Sigmoid colon (tissue), 7 donors: ENCODE measurements around the gene PHACTR3. TPM values are rescaled to one million over a fixed set of nuclear protein-coding genes. Genes with fewer than 3 reads are reported as not detected.

ENCODE experiments used
- DNase-seq: peaks from one replicate; pipeline ENCODE4 v3.0.0-alpha.2; 2019
- H3K27ac ChIP-seq, 4 donors: fragments of 200-600 bp; sonication (generic); one replicate each; pipeline ENCODE4 v1.5.1; 2016 to 2019; ENCODE audit warnings: mild to moderate bottlenecking in 1 of 4
- H3K27me3 ChIP-seq, 3 donors: fragments of 200-600 bp; sonication (generic); one replicate each; pipeline ENCODE4 v1.5.1; 2019; ENCODE audit warnings: mild to moderate bottlenecking in 1 of 3
- H3K36me3 ChIP-seq, 4 donors: fragments of 200-600 bp; sonication (generic); one replicate each; pipeline ENCODE4 v1.5.1; 2016 to 2019
- H3K4me1 ChIP-seq, 4 donors: fragments of 200-600 bp; sonication (generic); one replicate each; pipeline ENCODE4 v1.5.1; 2017 to 2019
- H3K4me3 ChIP-seq, 4 donors: fragments of 200-600 bp; sonication (generic); one replicate each; pipeline ENCODE4 v1.5.1; 2017 to 2019; ENCODE audit warnings: mild to moderate bottlenecking in 2 of 4, moderate library complexity in 1 of 4
- H3K9me3 ChIP-seq, 4 donors: fragments of 200-600 bp in 3 of 4; sonication (generic) in 3 of 4; one replicate each; pipeline versions ENCODE4 v1.5.1 to v1.6.1; 2013 to 2019
- CTCF ChIP-seq, 4 experiments: fragments of 450-650 bp in 3 of 4; fragments of 200-600 bp in 1 of 4; IDR thresholded peaks; one replicate each; pipeline ENCODE4 v1.5.1; 2016 to 2019; ENCODE audit warnings: antibody characterized with exemption in 4 of 4, mild to moderate bottlenecking in 3 of 4, moderate library complexity in 2 of 4
- EP300 ChIP-seq, 4 donors: sonication (generic); formaldehyde crosslinking; IDR thresholded peaks; one replicate each; pipeline ENCODE4 v1.6.1; 2017; ENCODE audit warnings: antibody characterized with exemption in 4 of 4
- POLR2A ChIP-seq, 2 donors: fragments of 450-650 bp; IDR thresholded peaks; one replicate each; pipeline ENCODE4 v1.6.1; 2016; ENCODE audit warnings: antibody characterized with exemption in 2 of 2, mild to moderate bottlenecking in 2 of 2, moderate library complexity in 2 of 2
- POLR2AphosphoS5 ChIP-seq, 4 donors: sonication (generic); formaldehyde crosslinking; IDR thresholded peaks; one replicate each; pipeline ENCODE4 v1.6.1; 2017; ENCODE audit warnings: antibody characterized with exemption in 4 of 4
- WGBS, 2 donors: extraction: QIAGEN DNeasy Blood & Tissue Kit; methylation state at CpG; one replicate each; pipeline ENCODE4 v1.1.7; 2013; 5-methylcytosine and 5-hydroxymethylcytosine counted together
- intact Hi-C: fragments of 100-400 bp; cut with DNase I; formaldehyde crosslinking; loops from one replicate; pipeline ENCODE4 v1.15.1; 2023
- polyA plus RNA-seq, 3 donors: library from polyadenylated mRNA; stranded (reverse); fragments of 200-250 nt; gene quantifications; one replicate each; pipeline ENCODE4 v1.2.3, GENCODE V29; 2013
- total RNA-seq, 4 donors: library from RNA; depleted of rRNA; stranded (reverse); fragments of >200 nt; gene quantifications; one replicate each; pipeline ENCODE4 v1.1.0, GENCODE V29; 2016
- donor health status: healthy with polysubstance abuse.
- donor health status: Bipolar disorder and iron deficiency.
- donor health status: healthy.

Gene PHACTR3
- total and polyA plus RNA-seq, 7 donors, result under 0.01 to 1.5 (median 0.81) TPM

DNA sequence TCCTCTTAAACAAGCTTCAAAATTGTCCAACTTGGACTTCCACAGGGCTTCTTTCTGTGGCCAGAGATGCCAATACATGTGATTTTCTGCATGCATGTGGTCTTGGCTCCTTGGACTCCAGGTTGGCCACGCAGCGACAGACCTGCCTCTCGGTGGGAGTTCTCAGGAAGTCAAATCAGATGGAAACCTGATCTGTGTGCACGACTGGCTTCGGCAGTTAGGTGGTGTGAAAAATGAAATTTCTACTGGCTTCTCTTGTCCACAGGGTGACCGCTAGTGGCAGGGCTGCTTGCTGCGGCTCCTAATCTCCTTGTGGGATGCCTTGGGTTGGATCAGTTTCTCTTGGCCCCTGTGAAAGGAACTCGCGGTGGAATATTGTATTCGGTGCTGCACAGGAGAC lies 57.3 kb downstream of the PHACTR3 start:
- H3K27ac ChIP-seq, result no peak overlapping the region
- H3K27me3 ChIP-seq, result peaks cover 0 to 22% (median 10%) of the 10 kb centered on the region in 3 donors
- H3K4me3 ChIP-seq, result no peak overlapping the region
- intact Hi-C loops, result no loop called here
- no peaks in the 10 kb centered on the region for H3K36me3 ChIP-seq
- peaks cover 2 to 13% (median 7%) of the 10 kb centered on the region in 4 donors for H3K9me3 ChIP-seq
- whole genome bisulfite sequencing, 2 donors, result 76 to 77% methylated on average over 10 of the region's 10 CpGs
- no peaks in the 10 kb centered on the region for H3K4me1 ChIP-seq
- TF ChIP-seq POLR2AphosphoS5 (IDR thresholded peaks at IDR 0.05) (no peak), CTCF (IDR thresholded peaks at IDR 0.05) (no peak), POLR2A (IDR thresholded peaks at IDR 0.05) (no peak), EP300 (IDR thresholded peaks at IDR 0.05) (no peak)
- DNase-seq, result no peak

- Histone ChIP-seq H3K36me3 (no peaks in the 10 kb centered on the region), H3K27me3 (peaks cover 0 to 22% (median 10%) of the 10 kb centered on the region in 3 donors), H3K9me3 (peaks cover 2 to 8% (median 6%) of the 10 kb centered on the region in 4 donors), H3K4me1 (no peaks in the 10 kb centered on the region), H3K4me3 (no peak overlapping the region), H3K27ac (no peak overlapping the region)
- DNase-seq, result no peak
- TF ChIP-seq POLR2AphosphoS5 (IDR thresholded peaks at IDR 0.05), result no peak
- no peak for TF ChIP-seq EP300 (IDR thresholded peaks at IDR 0.05)
- TF ChIP-seq CTCF (IDR thresholded peaks at IDR 0.05), result no peak
- no peak for TF ChIP-seq POLR2A (IDR thresholded peaks at IDR 0.05)
- intact Hi-C loops, result no loop called here
- WGBS, 2 donors, result 54 to 70% methylated on average over 5 of the region's 5 CpGs
Measured at GRCh38 chr20:59662161-59662560, 57.8 kb downstream of the PHACTR3 start.

DNA sequence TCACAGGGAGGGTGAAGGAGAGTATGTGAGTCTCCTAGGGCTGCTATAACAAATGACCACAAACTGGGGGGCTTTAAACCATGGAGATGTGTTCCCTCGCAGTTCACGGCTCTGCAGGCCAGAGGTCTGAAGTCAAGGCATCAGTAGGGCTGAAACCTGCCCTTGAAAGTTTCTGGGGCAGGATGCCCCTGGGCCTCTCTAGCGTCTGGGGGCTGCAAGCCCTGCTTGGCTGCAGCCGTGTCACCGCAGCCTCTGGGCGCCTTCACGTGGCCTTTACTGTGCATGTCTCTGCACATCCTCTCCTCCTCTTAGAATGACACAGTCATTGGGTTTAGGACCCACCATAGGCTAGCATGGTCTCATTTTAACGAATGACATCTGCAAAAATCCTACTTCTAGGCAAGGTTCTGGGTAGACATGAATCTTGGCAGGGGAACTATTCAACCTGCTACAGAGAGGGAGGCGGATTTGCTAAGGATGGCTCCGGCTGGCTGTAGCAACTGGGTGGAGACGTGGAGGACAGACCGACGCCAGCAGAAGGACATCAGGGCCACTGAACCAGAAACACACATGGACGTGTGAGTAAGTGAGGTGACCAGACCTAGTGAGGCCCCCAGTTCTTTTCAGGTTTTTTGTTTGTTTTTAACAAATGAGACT lies 58.6 kb downstream of the PHACTR3 start:
- Histone ChIP-seq H3K4me1 (no peaks in the 10 kb centered on the region), H3K27me3 (peaks cover 0 to 22% (median 10%) of the 10 kb centered on the region in 3 donors), H3K9me3 (peaks cover 0 to under 1% (median 0%) of the 10 kb centered on the region in 4 donors), H3K36me3 (no peaks in the 10 kb centered on the region), H3K27ac (no peak overlapping the region), H3K4me3 (no peak overlapping the region)
- WGBS, 2 donors, result 85 to 89% methylated on average over 14 of the region's 14 CpGs
- DNase-seq, result no peak
- intact Hi-C loops, result no loop called here
- no peak for TF ChIP-seq POLR2AphosphoS5 (IDR thresholded peaks at IDR 0.05)
- no peak for TF ChIP-seq POLR2A (IDR thresholded peaks at IDR 0.05)
- no peak for TF ChIP-seq EP300 (IDR thresholded peaks at IDR 0.05)
- no peak for TF ChIP-seq CTCF (IDR thresholded peaks at IDR 0.05)

- TF ChIP-seq POLR2A (IDR thresholded peaks at IDR 0.05) (no peak), CTCF (IDR thresholded peaks at IDR 0.05) (no peak), POLR2AphosphoS5 (IDR thresholded peaks at IDR 0.05) (no peak), EP300 (IDR thresholded peaks at IDR 0.05) (no peak)
- no peaks in the 10 kb centered on the region for H3K4me1 ChIP-seq
- no peaks in the 10 kb centered on the region for H3K9me3 ChIP-seq
- no peak overlapping the region for H3K4me3 ChIP-seq
- intact Hi-C loops, result no loop called here
- 78 to 80% methylated on average over 15 of the region's 15 CpGs for WGBS, 2 donors
- peaks cover 0 to 22% (median 10%) of the 10 kb centered on the region in 3 donors for H3K27me3 ChIP-seq
- no peak overlapping the region for H3K27ac ChIP-seq
- DNase-seq, result no peak
- H3K36me3 ChIP-seq, result no peaks in the 10 kb centered on the region
Measured at GRCh38 chr20:59663513-59664060, 59.2 kb downstream of the PHACTR3 start.
